GM23248 (cell line): Measurements from ENCODE around the gene COL21A1. TPM values are rescaled to one million over a fixed set of nuclear protein-coding genes. Genes with fewer than 3 reads are reported as not detected.

Source experiments
- DNase-seq: peaks from one replicate; pipeline ENCODE4 v3.0.0-alpha.2; 2015
- H2AFZ ChIP-seq: fragments of 200-600 bp; sonication (generic); 2 replicates; pipeline ENCODE4 v1.6.1; 2016; ENCODE audit warnings: antibody characterized with exemption
- H3F3A ChIP-seq: fragments of 200-600 bp; sonication (generic); 2 replicates; pipeline ENCODE4 v1.6.1; 2016; ENCODE audit warnings: mild to moderate bottlenecking, antibody characterized with exemption, mixed run types; ENCODE audit not compliant: insufficient read depth
- H3K27ac ChIP-seq: fragments of 200-600 bp; sonication (generic); 2 replicates; pipeline ENCODE4 v1.5.1; 2016; ENCODE audit warnings: mild to moderate bottlenecking
- H3K27me3 ChIP-seq: fragments of 200-600 bp; sonication (generic); replicated peaks from 2 replicates; pipeline ENCODE4 v1.6.1; 2016; ENCODE audit warnings: mild to moderate bottlenecking; ENCODE audit not compliant: insufficient read depth
- H3K36me3 ChIP-seq: fragments of 200-600 bp; sonication (generic); 2 replicates; pipeline ENCODE4 v1.6.1; 2016; ENCODE audit warnings: low read depth, mild to moderate bottlenecking
- H3K4me1 ChIP-seq: fragments of 200-600 bp; sonication (generic); 2 replicates; pipeline ENCODE4 v1.6.1; 2016; ENCODE audit warnings: mild to moderate bottlenecking; ENCODE audit not compliant: insufficient read depth
- H3K4me2 ChIP-seq: fragments of 200-600 bp; sonication (generic); one replicate; pipeline ENCODE4 v1.6.1; 2016; ENCODE audit warnings: mild to moderate bottlenecking; ENCODE audit not compliant: unreplicated experiment
- H3K4me3 ChIP-seq: fragments of 200-600 bp; sonication (generic); 2 replicates; pipeline ENCODE4 v1.5.1; 2016; ENCODE audit warnings: mild to moderate bottlenecking
- H3K79me2 ChIP-seq: fragments of 200-600 bp; sonication (generic); 2 replicates; pipeline ENCODE4 v1.6.1; 2016; ENCODE audit warnings: mild to moderate bottlenecking; ENCODE audit not compliant: insufficient read depth
- H3K9ac ChIP-seq: fragments of 200-600 bp; sonication (generic); 2 replicates; pipeline ENCODE4 v1.6.1; 2016; ENCODE audit warnings: mild to moderate bottlenecking
- H3K9me2 ChIP-seq: fragments of 200-600 bp; sonication (generic); 2 replicates; pipeline ENCODE4 v1.6.1; 2016; ENCODE audit warnings: mixed run types, mild to moderate bottlenecking, moderate library complexity; ENCODE audit not compliant: insufficient read depth
- H3K9me3 ChIP-seq: fragments of 200-600 bp; sonication (generic); one replicate; pipeline ENCODE4 v1.6.1; 2017; ENCODE audit warnings: low read depth
- H4K20me1 ChIP-seq: fragments of 200-600 bp; sonication (generic); 2 replicates; pipeline ENCODE4 v1.6.0; 2016; ENCODE audit not compliant: insufficient read depth
- EZH2 ChIP-seq: fragments of 200-600 bp; sonication (generic); IDR thresholded peaks from 2 replicates; pipeline ENCODE4 v1.6.1; 2018; ENCODE audit warnings: antibody characterized with exemption, mild to moderate bottlenecking; ENCODE audit not compliant: insufficient read depth, poor library complexity, severe bottlenecking
- EZH2phosphoT487 ChIP-seq: fragments of 200-600 bp; sonication (generic); IDR thresholded peaks from 2 replicates; pipeline ENCODE4 v1.6.1; 2018; ENCODE audit warnings: antibody characterized with exemption, moderate library complexity, mild to moderate bottlenecking, low read depth; ENCODE audit not compliant: insufficient read depth
- WGBS, 2 experiments: methylation state at CpG; one replicate each; pipeline ENCODE4 v1.1.6; 2015 to 2017; ENCODE audit warnings: low lambda C conversion rate in 2 of 2, low coverage in 1 of 2; ENCODE audit errors: missing lambda C conversion rate in 2 of 2; 5-methylcytosine and 5-hydroxymethylcytosine counted together
- in situ Hi-C: fragments of 300-500 bp; cut with MboI; formaldehyde crosslinking; loops from 2 replicates; pipeline ENCODE4 v1.15.0; 2020
- polyA plus RNA-seq: library from polyadenylated mRNA; unstranded; fragments of >200 nt; fragmentation: Nextera tagmentation; extraction: Ambion mirVana; gene quantifications from 2 replicates; pipeline ENCODE4 v1.2.1, GENCODE V29; 2016
- total RNA-seq: library from RNA; depleted of rRNA; stranded (reverse); fragments of >200 nt; shearing (Covaris generic); gene quantifications from 2 replicates; pipeline ENCODE4 v1.2.3, GENCODE V29; 2014

COL21A1 gene
- total and polyA plus RNA-seq, 2 experiments from 2014 or later = 0.11 TPM; not detected in 1

DNA sequence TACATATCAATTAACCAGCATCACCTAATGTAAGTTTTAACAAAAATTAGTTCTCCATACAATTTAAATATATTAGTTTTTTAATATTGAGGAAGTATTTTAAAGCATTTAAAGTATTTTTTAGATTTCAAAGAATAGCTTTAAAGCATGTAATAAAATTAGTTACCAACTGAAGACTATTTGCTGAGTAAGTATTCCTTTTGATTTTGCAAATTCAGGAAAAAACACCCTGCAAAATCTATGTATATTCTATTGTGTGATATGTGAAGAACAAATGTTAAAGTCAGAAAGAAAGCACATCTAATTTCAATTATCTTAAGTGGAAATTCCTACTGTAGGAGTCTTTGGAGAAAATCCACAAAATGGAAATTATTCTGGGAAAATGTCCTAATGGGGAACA is 107.3 kb downstream of the COL21A1 start:
- Histone ChIP-seq H3K9ac (no peak overlapping the region), H3K79me2 (no peaks in the 10 kb centered on the region), H3K9me2 (no peaks in the 10 kb centered on the region), H3F3A (peaks cover 14% of the 10 kb centered on the region), H3K4me1 (peaks cover 17% of the 10 kb centered on the region), H3K9me3 (peaks cover 3% of the 10 kb centered on the region), H3K36me3 (no peaks in the 10 kb centered on the region), H3K27ac (no peak overlapping the region), H4K20me1 (no peaks in the 10 kb centered on the region), H3K27me3 (no peaks in the 10 kb centered on the region), H3K4me2 (no peak overlapping the region), H3K4me3 (no peak overlapping the region), H2AFZ (no peak overlapping the region)
- in situ Hi-C loops = no loop called here
- TF ChIP-seq EZH2phosphoT487 (no peak), EZH2 (no peak)
- no peak for DNase-seq

DNA sequence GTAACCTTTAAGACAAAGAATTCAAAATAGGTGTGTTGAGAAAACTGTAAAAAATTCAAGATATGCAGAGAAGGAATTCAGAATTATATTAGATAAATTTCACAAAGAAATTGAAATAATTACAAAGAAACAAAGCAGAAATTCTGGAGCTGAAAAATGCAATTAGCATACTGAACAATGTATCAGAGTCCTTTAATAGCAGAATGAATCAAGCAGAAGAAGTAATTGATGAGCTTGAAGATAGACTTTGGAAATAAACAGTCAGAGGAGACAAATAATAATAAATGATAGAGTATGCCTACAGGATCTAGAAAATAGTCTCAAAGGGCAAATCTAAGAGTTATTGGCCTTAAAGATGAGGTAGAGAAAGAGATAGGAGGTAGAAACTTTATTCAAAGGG is 131.7 kb downstream of the COL21A1 start:
- Histone ChIP-seq H3F3A (no peaks in the 10 kb centered on the region), H3K9me3 (no peaks in the 10 kb centered on the region), H3K4me2 (no peak overlapping the region), H3K4me1 (no peaks in the 10 kb centered on the region), H3K79me2 (no peaks in the 10 kb centered on the region), H3K9ac (no peak overlapping the region), H2AFZ (no peak overlapping the region), H4K20me1 (no peaks in the 10 kb centered on the region), H3K36me3 (no peaks in the 10 kb centered on the region), H3K9me2 (no peaks in the 10 kb centered on the region), H3K27ac (no peak overlapping the region), H3K27me3 (no peaks in the 10 kb centered on the region), H3K4me3 (no peak overlapping the region)
- DNase-seq = no peak
- in situ Hi-C loops = no loop called here
- TF ChIP-seq EZH2 = no peak
- TF ChIP-seq EZH2phosphoT487 = no peak

GRCh38 chr6:56109149-56109548 is 138.2 kb downstream of the COL21A1 start:
- in situ Hi-C loops = no loop called here
- H2AFZ ChIP-seq = no peak overlapping the region
- no peak for DNase-seq

DNA sequence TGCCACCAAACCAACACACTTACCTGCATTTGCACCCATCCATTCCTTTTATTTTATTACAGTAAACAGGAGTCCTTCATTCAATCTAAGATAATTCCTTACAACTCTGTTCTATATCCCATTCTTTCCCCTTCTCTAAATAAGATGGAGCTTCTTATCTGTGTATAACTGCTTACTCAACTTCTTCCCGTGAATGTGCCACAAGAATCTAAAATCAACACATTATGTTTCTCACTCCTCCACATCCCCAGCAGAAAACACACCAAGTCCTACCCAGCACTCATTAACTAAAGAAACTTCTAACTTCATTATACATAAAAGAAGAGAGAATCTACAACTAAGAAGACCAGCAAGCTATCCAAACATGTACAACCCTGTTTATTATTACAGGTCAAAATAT is 141.1 kb downstream of the COL21A1 start:
- in situ Hi-C loops = no loop called here

More at GRCh38 chr6:56109149-56109548, 138.2 kb downstream of the COL21A1 start:
- TF ChIP-seq EZH2phosphoT487 = no peak
- no peak for TF ChIP-seq EZH2
- H3K4me3 ChIP-seq = no peak overlapping the region
- H3K27me3 ChIP-seq = no peaks in the 10 kb centered on the region
- H3K9me3 ChIP-seq = no peaks in the 10 kb centered on the region
- no peaks in the 10 kb centered on the region for H3K4me1 ChIP-seq
- no peaks in the 10 kb centered on the region for H3K36me3 ChIP-seq
- H3F3A ChIP-seq = no peaks in the 10 kb centered on the region
- no peak overlapping the region for H3K27ac ChIP-seq
- H3K9ac ChIP-seq = no peak overlapping the region
- H3K4me2 ChIP-seq = no peak overlapping the region
- H3K79me2 ChIP-seq = no peaks in the 10 kb centered on the region
- no peaks in the 10 kb centered on the region for H3K9me2 ChIP-seq
- no peaks in the 10 kb centered on the region for H4K20me1 ChIP-seq

DNA sequence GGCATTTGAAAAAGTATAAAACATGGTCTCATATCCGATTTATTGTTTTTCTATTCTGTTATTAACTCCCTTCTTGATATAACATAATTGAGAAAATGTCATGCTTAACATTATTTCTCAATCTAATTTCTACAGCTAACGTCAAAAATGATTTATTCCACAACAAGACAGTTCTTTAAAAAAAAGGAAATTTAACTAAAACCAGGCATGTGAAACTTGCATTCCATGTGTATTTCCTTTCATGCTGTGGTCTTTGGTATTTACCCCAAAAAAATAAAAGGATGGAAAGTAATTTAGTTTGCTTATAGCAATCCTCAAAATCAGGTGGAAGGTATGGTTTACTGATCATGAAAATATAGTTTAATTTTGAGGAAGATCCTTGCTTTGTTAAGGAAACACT is 142.8 kb downstream of the COL21A1 start:
- H3F3A ChIP-seq = peaks cover 22% of the 10 kb centered on the region
- no peak overlapping the region for H3K27ac ChIP-seq
- H3K9me2 ChIP-seq = no peaks in the 10 kb centered on the region
- no peaks in the 10 kb centered on the region for H3K9me3 ChIP-seq
- TF ChIP-seq EZH2phosphoT487 = no peak
- WGBS, 2 experiments = 59 to 69% methylated on average over 2 of the region's 2 CpGs
- no peak overlapping the region for H3K4me2 ChIP-seq
- H4K20me1 ChIP-seq = no peaks in the 10 kb centered on the region
- no peaks in the 10 kb centered on the region for H3K36me3 ChIP-seq
- H3K4me1 ChIP-seq = peaks cover 19% of the 10 kb centered on the region
- no peaks in the 10 kb centered on the region for H3K79me2 ChIP-seq
- DNase-seq = no peak
- no peaks in the 10 kb centered on the region for H3K27me3 ChIP-seq
- no peak overlapping the region for H3K9ac ChIP-seq
- H2AFZ ChIP-seq = no peak overlapping the region
- no peak overlapping the region for H3K4me3 ChIP-seq
- in situ Hi-C loops = no loop called here

More for the DNA sequence above, 141.1 kb downstream of the COL21A1 start:
- Histone ChIP-seq H2AFZ (no peak overlapping the region), H3K27ac (no peak overlapping the region), H3K4me1 (peaks cover 12% of the 10 kb centered on the region), H3K4me2 (no peak overlapping the region), H4K20me1 (no peaks in the 10 kb centered on the region), H3K9ac (no peak overlapping the region), H3K9me3 (no peaks in the 10 kb centered on the region), H3K4me3 (no peak overlapping the region), H3F3A (peaks cover 10% of the 10 kb centered on the region; the same call in 1 of the 2 replicates), H3K36me3 (no peaks in the 10 kb centered on the region), H3K27me3 (no peaks in the 10 kb centered on the region), H3K79me2 (no peaks in the 10 kb centered on the region), H3K9me2 (no peaks in the 10 kb centered on the region)
- no peak for DNase-seq
- WGBS, 2 experiments = 91% methylated on average over 1 of the region's 1 CpG
- TF ChIP-seq EZH2phosphoT487 (no peak), EZH2 (no peak)
